Spinal cord (tissue), 10 donors: ENCODE measurements around the gene CLDN34. TPM values are rescaled to one million over a fixed set of nuclear protein-coding genes. Genes with fewer than 3 reads are reported as not detected.
A peak's percentile ranks its signal among the peaks of the same experiment; 100 is the strongest.

Experiments
- DNase-seq, 6 donors: peaks; one replicate each; pipeline versions ENCODE4 v3.0.0 to v3.0.0-alpha.2; 2013 to 2015; ENCODE audit warnings: low spot score in 6 of 6, low read depth in 4 of 6
- H3K27ac ChIP-seq: one replicate; pipeline ENCODE4 v1.5.1; 2013; ENCODE audit warnings: low read depth, low read length, control low read depth
- H3K27me3 ChIP-seq: one replicate; pipeline ENCODE4 v1.6.1; 2013; ENCODE audit warnings: low read length; ENCODE audit not compliant: control insufficient read depth, insufficient read depth
- H3K36me3 ChIP-seq: one replicate; pipeline ENCODE4 v1.6.1; 2013; ENCODE audit warnings: low read length; ENCODE audit not compliant: control insufficient read depth, insufficient read depth
- H3K4me1 ChIP-seq: one replicate; pipeline ENCODE4 v1.6.1; 2013; ENCODE audit warnings: low read length; ENCODE audit not compliant: control insufficient read depth, insufficient read depth
- H3K4me3 ChIP-seq: one replicate; pipeline ENCODE4 v1.5.1; 2013; ENCODE audit warnings: low read depth, low read length, control low read depth
- H3K9me3 ChIP-seq: one replicate; pipeline ENCODE4 v1.6.1; 2013; ENCODE audit warnings: low read length; ENCODE audit not compliant: control insufficient read depth, insufficient read depth
- WGBS: methylation state at CpG from one replicate; pipeline ENCODE4 v1.1.5; 2013; ENCODE audit warnings: missing lambda C conversion rate; ENCODE audit not compliant: insufficient coverage; 5-methylcytosine and 5-hydroxymethylcytosine counted together
- polyA plus RNA-seq, 2 donors: library from polyadenylated mRNA; unstranded; fragments of 120-200 nt; gene quantifications; one replicate each; pipeline ENCODE4 v1.2.1, GENCODE V29; 2013; ENCODE audit not compliant: insufficient read length in 2 of 2
- total RNA-seq, 2 donors: library from RNA; depleted of rRNA in 1 of 2; stranded (reverse); fragments of 120-200 nt in 1 of 2; fragments of >200 nt in 1 of 2; gene quantifications; one replicate each; pipeline versions ENCODE4 v1.2.3 to v1.2.4, GENCODE V29; 2013 to 2014
- donor health status: healthy.

Gene CLDN34
- total and polyA plus RNA-seq, 4 donors, result 0.30 to 0.53 (median 0.33) TPM; not detected in 1

- DNase-seq, result no peak
- H3K27me3 ChIP-seq, result peaks cover 1% of the 10 kb centered on the region
- H3K36me3 ChIP-seq, result peaks cover 2% of the 10 kb centered on the region
- H3K4me1 ChIP-seq, result no peaks in the 10 kb centered on the region
- peaks cover under 1% of the 10 kb centered on the region for H3K9me3 ChIP-seq
- WGBS, result no CpG with 5 or more reads among the region's 5 CpGs
- no peak overlapping the region for H3K4me3 ChIP-seq
- no peak overlapping the region for H3K27ac ChIP-seq
Observed at GRCh38 chrX:9958183-9958582, 9.0 kb upstream of the CLDN34 start.

- Histone ChIP-seq H3K4me1 (no peaks in the 10 kb centered on the region), H3K4me3 (no peak overlapping the region), H3K27me3 (no peaks in the 10 kb centered on the region), H3K27ac (no peak overlapping the region), H3K9me3 (no peaks in the 10 kb centered on the region), H3K36me3 (peaks cover 2% of the 10 kb centered on the region)
- 88% methylated on average over 5 of the region's 5 CpGs for WGBS
- DNase-seq, result no peak
Observed at GRCh38 chrX:9961750-9962149, 5.4 kb upstream of the CLDN34 start.

- Histone ChIP-seq H3K27ac (no peak overlapping the region), H3K36me3 (no peaks in the 10 kb centered on the region), H3K27me3 (no peaks in the 10 kb centered on the region), H3K4me1 (peaks cover 7% of the 10 kb centered on the region), H3K4me3 (no peak overlapping the region), H3K9me3 (peaks cover 2% of the 10 kb centered on the region)
- no peak for DNase-seq
- 68% methylated on average over 3 of the region's 3 CpGs for WGBS
Observed at GRCh38 chrX:9977635-9978034, 10.5 kb downstream of the CLDN34 start.

- Histone ChIP-seq H3K36me3 (peaks cover 3% of the 10 kb centered on the region), H3K4me1 (peaks cover 7% of the 10 kb centered on the region), H3K27ac (no peak overlapping the region), H3K27me3 (no peaks in the 10 kb centered on the region), H3K9me3 (no peaks in the 10 kb centered on the region), H3K4me3 (no peak overlapping the region)
- DNase-seq, result peak in 1 of 6 donors; percentile 65
- no CpG with 5 or more reads among the region's 7 CpGs for WGBS
Observed at GRCh38 chrX:9980401-9980800, 13.2 kb downstream of the CLDN34 start.

- no peak overlapping the region for H3K4me3 ChIP-seq
- H3K9me3 ChIP-seq, result no peaks in the 10 kb centered on the region
- H3K27me3 ChIP-seq, result no peaks in the 10 kb centered on the region
- 60% methylated on average over 1 of the region's 5 CpGs for WGBS
- H3K27ac ChIP-seq, result no peak overlapping the region
- H3K4me1 ChIP-seq, result peaks cover 7% of the 10 kb centered on the region
- no peak for DNase-seq
- H3K36me3 ChIP-seq, result peaks cover 3% of the 10 kb centered on the region
Observed at GRCh38 chrX:9980927-9981326, 13.8 kb downstream of the CLDN34 start.

GRCh38 chrX:9983441-9983840, 16.3 kb downstream of the CLDN34 start:
- Histone ChIP-seq H3K36me3 (peaks cover 3% of the 10 kb centered on the region), H3K27me3 (no peaks in the 10 kb centered on the region), H3K27ac (no peak overlapping the region), H3K4me1 (peaks cover 7% of the 10 kb centered on the region), H3K4me3 (no peak overlapping the region), H3K9me3 (no peaks in the 10 kb centered on the region)
- no peak for DNase-seq
- 81% methylated on average over 18 of the region's 18 CpGs for WGBS

- WGBS, result 58% methylated on average over 10 of the region's 11 CpGs
- Histone ChIP-seq H3K27me3 (no peaks in the 10 kb centered on the region), H3K27ac (no peak overlapping the region), H3K4me1 (peaks cover 7% of the 10 kb centered on the region), H3K4me3 (no peak overlapping the region), H3K9me3 (no peaks in the 10 kb centered on the region), H3K36me3 (peaks cover 3% of the 10 kb centered on the region)
- peak in 2 of 6 donors; percentile 34 to 55 for DNase-seq
Observed at GRCh38 chrX:9983846-9984245, 16.7 kb downstream of the CLDN34 start.

- Histone ChIP-seq H3K27ac (no peak overlapping the region), H3K36me3 (peaks cover 5% of the 10 kb centered on the region), H3K4me1 (no peaks in the 10 kb centered on the region), H3K9me3 (no peaks in the 10 kb centered on the region), H3K27me3 (no peaks in the 10 kb centered on the region), H3K4me3 (no peak overlapping the region)
- whole genome bisulfite sequencing, result no CpG with 5 or more reads among the region's 1 CpG
- DNase-seq, result peak in 1 of 6 donors; percentile 28
Observed at GRCh38 chrX:9988762-9989161, 21.6 kb downstream of the CLDN34 start.

GRCh38 chrX:9992061-9992460, 24.9 kb downstream of the CLDN34 start:
- Histone ChIP-seq H3K27ac (no peak overlapping the region), H3K36me3 (peaks cover 5% of the 10 kb centered on the region), H3K27me3 (no peaks in the 10 kb centered on the region), H3K9me3 (no peaks in the 10 kb centered on the region), H3K4me1 (no peaks in the 10 kb centered on the region), H3K4me3 (no peak overlapping the region)
- DNase-seq, result no peak
- WGBS, result 82% methylated on average over 28 of the region's 28 CpGs

- no peak overlapping the region for H3K27ac ChIP-seq
- H3K9me3 ChIP-seq, result no peaks in the 10 kb centered on the region
- H3K36me3 ChIP-seq, result peaks cover 5% of the 10 kb centered on the region
- DNase-seq, result no peak
- no peak overlapping the region for H3K4me3 ChIP-seq
- H3K4me1 ChIP-seq, result no peaks in the 10 kb centered on the region
- H3K27me3 ChIP-seq, result no peaks in the 10 kb centered on the region
- WGBS, result 98% methylated on average over 18 of the region's 18 CpGs
Observed at GRCh38 chrX:9992724-9993123, 25.6 kb downstream of the CLDN34 start.
